ENCODE data around the gene AAR2. TPM values are rescaled to one million over a fixed set of nuclear protein-coding genes. Genes with fewer than 3 reads are reported as not detected.

The AAR2 gene
- total and polyA plus RNA-seq, 2 experiments from 2014 or later, result 34.3 to 35.4 TPM

DNA sequence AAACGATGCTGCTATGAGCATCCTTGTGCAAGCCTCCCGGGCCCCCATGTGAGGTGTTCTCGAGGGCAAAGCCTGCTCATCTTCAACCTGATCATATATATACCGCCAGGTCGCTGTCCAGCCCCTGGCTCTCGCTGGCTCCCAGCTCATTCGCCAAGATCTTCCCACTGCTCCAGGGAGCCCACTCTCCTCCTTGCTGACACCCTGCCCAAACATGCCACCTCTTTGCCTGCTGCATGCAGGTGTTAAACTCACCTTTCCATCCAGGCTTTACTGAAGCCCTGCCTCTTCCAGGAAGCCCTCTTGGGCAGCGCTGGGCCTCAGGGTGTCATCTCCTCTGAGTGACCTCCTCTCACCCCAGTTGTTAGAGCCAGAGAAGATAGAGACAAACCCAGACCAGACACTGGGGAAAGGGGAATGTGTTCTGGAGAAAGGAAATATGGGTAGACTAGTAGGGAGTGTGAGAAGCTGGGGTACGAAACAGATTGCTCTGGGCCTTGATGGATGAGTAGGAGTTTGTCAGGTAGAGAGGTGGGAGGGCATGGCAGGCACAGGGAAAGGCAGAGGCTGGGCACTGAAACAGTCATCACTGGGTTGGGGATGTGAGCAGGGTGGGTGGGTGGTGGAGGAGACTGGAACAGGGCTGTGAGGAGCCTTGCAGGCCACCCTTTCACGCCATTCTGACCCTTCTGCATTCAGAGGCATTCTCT is 68.7 kb downstream of the AAR2 start:
- no peak overlapping the region for H3K4me2 ChIP-seq (ENCODE audit: unreplicated experiment)
- in situ Hi-C loops (cut with MboI), result no loop called here
- no peaks in the 10 kb centered on the region for H3F3A ChIP-seq (ENCODE audit: insufficient read depth)
- no peak for DNase-seq
- H3K79me2 ChIP-seq (ENCODE audit: insufficient read depth), result no peaks in the 10 kb centered on the region
- H3K4me1 ChIP-seq (ENCODE audit: insufficient read depth), result no peaks in the 10 kb centered on the region
- no peak overlapping the region for H2AFZ ChIP-seq
- no peak for TF ChIP-seq EZH2phosphoT487 (IDR thresholded peaks at IDR 0.05; ENCODE audit: insufficient read depth, low read depth)
- TF ChIP-seq EZH2 (IDR thresholded peaks at IDR 0.05; ENCODE audit: insufficient read depth, poor library complexity, severe bottlenecking), result no peak
- H3K4me3 ChIP-seq, result no peak overlapping the region
- H3K36me3 ChIP-seq (ENCODE audit: low read depth), result no peaks in the 10 kb centered on the region
- no peaks in the 10 kb centered on the region for H4K20me1 ChIP-seq (ENCODE audit: insufficient read depth)
- H3K9me2 ChIP-seq (ENCODE audit: insufficient read depth), result no peaks in the 10 kb centered on the region
- H3K9me3 ChIP-seq (ENCODE audit: low read depth), result no peaks in the 10 kb centered on the region
- peaks cover 90% of the 10 kb centered on the region for H3K27me3 ChIP-seq (replicated peaks; ENCODE audit: insufficient read depth)
- WGBS, 2 experiments (ENCODE audit: low coverage in 1 of 2, low lambda C conversion rate in 2 of 2, missing lambda C conversion rate in 2 of 2), result 24% methylated on average over 10 of the region's 10 CpGs
- H3K9ac ChIP-seq, result no peak overlapping the region
- no peak overlapping the region for H3K27ac ChIP-seq

GRCh38 chr20:36305602-36306551 is 69.6 kb downstream of the AAR2 start, which contains the start of gene DLGAP4:
Gene DLGAP4 (plus strand): TSS chr20:36306339. CDS start chr20:36431718, 125,379 bp downstream.
- H3F3A ChIP-seq (ENCODE audit: insufficient read depth), result no peaks in the 10 kb centered on the region
- H3K9ac ChIP-seq, result no peak within 1 kb of the TSS
- TF ChIP-seq EZH2 (IDR thresholded peaks at IDR 0.05; ENCODE audit: insufficient read depth, poor library complexity, severe bottlenecking), result peak; percentile 96
- no peak for TF ChIP-seq EZH2phosphoT487 (IDR thresholded peaks at IDR 0.05; ENCODE audit: insufficient read depth, low read depth)
- no peak within 1 kb of the TSS for H3K4me2 ChIP-seq (ENCODE audit: unreplicated experiment)
- H3K36me3 ChIP-seq (ENCODE audit: low read depth), result no peaks in the 10 kb centered on the region
- H3K9me3 ChIP-seq (ENCODE audit: low read depth), result no peaks in the 10 kb centered on the region
- no peak within 1 kb of the TSS for H2AFZ ChIP-seq
- 4 to 7% methylated on average over 29 to 47 of the region's 96 CpGs for WGBS, 2 experiments (ENCODE audit: low coverage in 1 of 2, low lambda C conversion rate in 2 of 2, missing lambda C conversion rate in 2 of 2)
- no peaks in the 10 kb centered on the region for H3K9me2 ChIP-seq (ENCODE audit: insufficient read depth)
- no peaks in the 10 kb centered on the region for H4K20me1 ChIP-seq (ENCODE audit: insufficient read depth)
- DNase-seq, result no peak
- in situ Hi-C loops (cut with MboI), result no loop called here
- no peak within 1 kb of the TSS for H3K4me3 ChIP-seq
- no peaks in the 10 kb centered on the region for H3K4me1 ChIP-seq (ENCODE audit: insufficient read depth)
- no peak within 1 kb of the TSS for H3K27ac ChIP-seq
- H3K79me2 ChIP-seq (ENCODE audit: insufficient read depth), result no peaks in the 10 kb centered on the region
- H3K27me3 ChIP-seq (replicated peaks; ENCODE audit: insufficient read depth), result peaks cover 81% of the 10 kb centered on the region

Other genes with a start within 250 kb of the AAR2 start
- 16.2 and 19.2 TPM in 2 replicates for gene EPB41L1, start 81.7 kb upstream of the AAR2 start, total RNA-seq (2014; rRNA removed; shearing (Covaris generic))
- 15.4 and 17.0 TPM in 2 replicates for gene EPB41L1, start 81.7 kb upstream of the AAR2 start, polyA plus RNA-seq (2016; fragmentation: Nextera tagmentation; extraction: Ambion mirVana)
- 14.3 and 16.8 TPM in 2 replicates for gene DLGAP4, start 69.9 kb downstream of the AAR2 start, total RNA-seq (2014; rRNA removed; shearing (Covaris generic))
- gene DLGAP4, start 69.9 kb downstream of the AAR2 start, polyA plus RNA-seq (2016; fragmentation: Nextera tagmentation; extraction: Ambion mirVana), result 68.1 and 71.1 TPM in 2 replicates

Data from GM23248 (cell line).